ENCODE data around the gene OSBP. TPM values are rescaled to one million over a fixed set of nuclear protein-coding genes. Genes with fewer than 3 reads are reported as not detected.

Gene OSBP
- total RNA-seq: 17.0 and 22.2 TPM in 2 replicates

GRCh38 chr11:59615637-59616395, at the start of gene OSBP:
TSS of gene OSBP (minus strand) at chr11:59615774. CDS start at chr11:59615664, 110 bp downstream.

Other genes with a start within 250 kb of the OSBP start
- gene OR5A2, start 189.4 kb downstream of the OSBP start, total RNA-seq: not detected in 2 replicates
- gene OR5A1, start 179.3 kb downstream of the OSBP start, total RNA-seq: not detected in 2 replicates
- gene OR4D6, start 158.8 kb downstream of the OSBP start, total RNA-seq: not detected in 2 replicates
- not detected in 2 replicates for gene OR4D10, start 142.5 kb downstream of the OSBP start, total RNA-seq
- gene OR4D11, start 112.2 kb downstream of the OSBP start, total RNA-seq: not detected in 2 replicates
- not detected in 2 replicates for gene OR4D9, start 104.2 kb downstream of the OSBP start, total RNA-seq
- 9.2 and 16.3 TPM in 2 replicates for gene PATL1, start 53.3 kb upstream of the OSBP start, total RNA-seq
- gene OR10V1, start 98.1 kb upstream of the OSBP start, total RNA-seq: not detected in 2 replicates
- 8.9 and 11.0 TPM in 2 replicates for gene STX3, start 139.6 kb upstream of the OSBP start, total RNA-seq
- gene MRPL16, start 195.0 kb upstream of the OSBP start, total RNA-seq: 70.6 and 85.1 TPM in 2 replicates
- not detected in 2 replicates for gene CBLIF, start 229.7 kb upstream of the OSBP start, total RNA-seq